ENCODE measurements around the gene AKR1B1. TPM values are rescaled to one million over a fixed set of nuclear protein-coding genes. Genes with fewer than 3 reads are reported as not detected.

The AKR1B1 gene
- total and polyA plus RNA-seq, 2 of the 13 experiments (the other 11 are each of a cell fraction or from before 2014, with no cell fraction given) = 89.9 to 133 TPM

- TF ChIP-seq SNAPC4 (CRISPR knock-in tag; IDR thresholded peaks at IDR 0.05) (no peak), ZNF263 (CRISPR knock-in tag; IDR thresholded peaks at IDR 0.05) (0 out of 2 replicates have a peak, but pooled peaks have one; percentile 15), ZNF432 (CRISPR knock-in tag; IDR thresholded peaks at IDR 0.05; ENCODE audit: borderline replicate concordance) (no peak), ZNF280D (CRISPR knock-in tag; IDR thresholded peaks at IDR 0.05) (no peak), UBTF (CRISPR knock-in tag; IDR thresholded peaks at IDR 0.05) (peak; percentile 64), ZBTB25 (CRISPR knock-in tag; IDR thresholded peaks at IDR 0.05) (no peak), CSRNP1 (CRISPR knock-in tag; IDR thresholded peaks at IDR 0.05) (no peak), SP5 (CRISPR knock-in tag; IDR thresholded peaks at IDR 0.05; ENCODE audit: borderline replicate concordance, low read depth) (no peak), ADNP (CRISPR knock-in tag; IDR thresholded peaks at IDR 0.05) (no peak), SP4 (CRISPR knock-in tag; IDR thresholded peaks at IDR 0.05) (peak; percentile 70)
Observed at GRCh38 chr7:134458806-134459698, at the start of gene AKR1B1 (continued).

All from HepG2 (cell line).